ENCODE data around the gene CFP.
"Not testable (repeated sequence)": the region's sequence is repeated elsewhere in the genome, so short reads cannot be mapped to it uniquely, and the experiment has no call there.

The CFP gene

GRCh38 chrX:47629419-47630200 is at the start of gene CFP:
Gene CFP (minus strand): TSS chrX:47629930. CDS start chrX:47629844, 86 bp downstream.
- no peak for TF ChIP-seq CTCF (conservative IDR thresholded peaks at IDR 0.05; ENCODE audit: control insufficient read depth, insufficient read depth, low read depth, low read length)
- no peak for DNase-seq (ENCODE audit: low read depth)
- no peak within 1 kb of the TSS for H3K4me3 ChIP-seq (ENCODE audit: control insufficient read depth, low read depth, low read length)

- H3K4me3 ChIP-seq (ENCODE audit: control insufficient read depth, low read depth, low read length); DNase-seq (ENCODE audit: low read depth): not testable (repeated sequence)
Observed at GRCh38 chrX:47675959-47676859, 46.5 kb upstream of the CFP start.

GRCh38 chrX:47674776-47675175 is 45.0 kb upstream of the CFP start:
- no peak overlapping the region for H3K4me3 ChIP-seq (ENCODE audit: control insufficient read depth, low read depth, low read length)
- no peak for TF ChIP-seq CTCF (conservative IDR thresholded peaks at IDR 0.05; ENCODE audit: control insufficient read depth, insufficient read depth, low read depth, low read length)
- peak; percentile 65 for DNase-seq (ENCODE audit: low read depth)

- H3K4me3 ChIP-seq (ENCODE audit: control insufficient read depth, low read depth, low read length); DNase-seq (ENCODE audit: low read depth): not testable (repeated sequence)
Observed at GRCh38 chrX:47665797-47666196, 36.1 kb upstream of the CFP start.

GRCh38 chrX:47664737-47665136 is 35.0 kb upstream of the CFP start:
- no peak for TF ChIP-seq CTCF (conservative IDR thresholded peaks at IDR 0.05; ENCODE audit: control insufficient read depth, insufficient read depth, low read depth, low read length)
- DNase-seq (ENCODE audit: low read depth): peak; percentile 37
- no peak overlapping the region for H3K4me3 ChIP-seq (ENCODE audit: control insufficient read depth, low read depth, low read length)

- TF ChIP-seq CTCF (conservative IDR thresholded peaks at IDR 0.05; ENCODE audit: control insufficient read depth, insufficient read depth, low read depth, low read length): no peak
- DNase-seq (ENCODE audit: low read depth): peak; percentile 98
- H3K4me3 ChIP-seq (ENCODE audit: control insufficient read depth, low read depth, low read length): no peak overlapping the region
Observed at GRCh38 chrX:47662144-47662657, 32.5 kb upstream of the CFP start.

- H3K4me3 ChIP-seq (ENCODE audit: control insufficient read depth, low read depth, low read length): no peak overlapping the region
- DNase-seq (ENCODE audit: low read depth): no peak
- no peak for TF ChIP-seq CTCF (conservative IDR thresholded peaks at IDR 0.05; ENCODE audit: control insufficient read depth, insufficient read depth, low read depth, low read length)
Observed at GRCh38 chrX:47661539-47661938, 31.8 kb upstream of the CFP start.

Data from fibroblast of mammary gland (primary cell).